ENCODE results near the gene CTNNA1.

The CTNNA1 gene

GRCh38 chr5:138950421-138951031, 197.3 kb downstream of the CTNNA1 start:
- no peak for DNase-seq (ENCODE audit: low read depth)
- no peak overlapping the region for H3K4me3 ChIP-seq (ENCODE audit: low read depth, low read length)
- no peak for TF ChIP-seq CTCF (IDR thresholded peaks at IDR 0.05; ENCODE audit: control insufficient read depth, extremely low read depth, insufficient read depth)

- no peak for DNase-seq (ENCODE audit: low read depth)
- TF ChIP-seq CTCF (IDR thresholded peaks at IDR 0.05; ENCODE audit: control insufficient read depth, extremely low read depth, insufficient read depth) = no peak
- no peak overlapping the region for H3K4me3 ChIP-seq (ENCODE audit: low read depth, low read length)
These were observed 198.1 kb downstream of the CTNNA1 start for GRCh38 chr5:138951091-138951985.

GRCh38 chr5:138951986-138952735, 198.9 kb downstream of the CTNNA1 start:
- no peak for DNase-seq (ENCODE audit: low read depth)
- no peak overlapping the region for H3K4me3 ChIP-seq (ENCODE audit: low read depth, low read length)
- TF ChIP-seq CTCF (IDR thresholded peaks at IDR 0.05; ENCODE audit: control insufficient read depth, extremely low read depth, insufficient read depth) = no peak

GRCh38 chr5:138952962-138953361, 199.7 kb downstream of the CTNNA1 start:
- no peak for DNase-seq (ENCODE audit: low read depth)
- no peak for TF ChIP-seq CTCF (IDR thresholded peaks at IDR 0.05; ENCODE audit: control insufficient read depth, extremely low read depth, insufficient read depth)
- no peak overlapping the region for H3K4me3 ChIP-seq (ENCODE audit: low read depth, low read length)

- no peak for TF ChIP-seq CTCF (IDR thresholded peaks at IDR 0.05; ENCODE audit: control insufficient read depth, extremely low read depth, insufficient read depth)
- peak; percentile 74 for DNase-seq (ENCODE audit: low read depth)
- no peak overlapping the region for H3K4me3 ChIP-seq (ENCODE audit: low read depth, low read length)
These were observed 200.4 kb downstream of the CTNNA1 start for GRCh38 chr5:138953387-138954256.

Measured in LNCaP clone FGC (cell line).